NCI-H2107 treated with DMSO at 0.1 percent for 48 hours (cell line): Measurements from ENCODE around the gene NADSYN1.
"Not testable (repeated sequence)": the region's sequence is repeated elsewhere in the genome, so short reads cannot be mapped to it uniquely, and the experiment has no call there.

Source experiments
- DNase-seq: peaks from one replicate; lab custom pipeline; 2025; ENCODE audit not compliant: unreplicated experiment; lab: John Stamatoyannopoulos, UW

The NADSYN1 gene

DNA sequence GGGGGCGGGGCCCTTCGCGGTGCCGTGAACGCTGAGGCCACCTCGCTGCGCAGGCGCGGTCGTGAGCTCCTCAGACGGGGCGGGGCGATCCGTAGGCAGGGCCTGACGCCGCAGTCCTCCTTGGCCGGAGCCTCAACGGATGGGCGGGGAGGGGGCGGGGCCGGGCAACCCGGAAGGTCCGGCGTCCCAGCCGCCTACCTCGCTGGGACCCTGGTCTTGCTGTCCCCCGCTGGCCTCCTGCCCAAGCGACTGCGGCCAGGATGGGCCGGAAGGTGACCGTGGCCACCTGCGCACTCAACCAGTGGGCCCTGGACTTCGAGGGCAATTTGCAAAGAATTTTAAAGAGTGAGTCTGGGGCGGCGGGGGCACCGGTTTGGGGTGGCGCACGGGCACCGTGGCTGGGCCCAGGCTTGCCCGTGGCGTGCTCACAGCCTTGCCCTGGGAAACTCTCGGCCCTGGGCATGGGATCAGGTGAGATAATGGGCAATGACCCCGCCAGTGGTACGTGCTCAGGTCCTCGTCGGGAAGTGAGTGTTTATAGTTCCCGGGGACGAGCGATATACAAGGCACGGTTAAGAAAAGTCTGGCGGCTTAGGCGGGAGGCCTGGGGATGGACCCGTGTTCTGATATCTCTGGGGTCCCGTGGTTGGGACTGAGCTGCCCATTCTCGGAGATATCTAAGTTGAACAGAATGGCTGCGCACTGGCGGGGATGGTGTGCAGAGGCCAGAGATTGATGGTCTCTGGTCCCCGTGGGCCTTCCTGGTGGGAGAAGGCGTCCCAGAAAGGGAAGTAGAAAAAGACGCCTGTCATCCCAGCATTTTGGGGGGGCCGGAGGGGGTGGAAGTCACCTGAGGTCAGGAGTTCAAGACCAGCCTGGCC lies at the start of gene NADSYN1:
NADSYN1 (plus strand) TSS at position 167 of the 881 bp plus-strand sequence; CDS start at position 261, 94 bp downstream.
- DNase-seq: peak; percentile 81

DNA sequence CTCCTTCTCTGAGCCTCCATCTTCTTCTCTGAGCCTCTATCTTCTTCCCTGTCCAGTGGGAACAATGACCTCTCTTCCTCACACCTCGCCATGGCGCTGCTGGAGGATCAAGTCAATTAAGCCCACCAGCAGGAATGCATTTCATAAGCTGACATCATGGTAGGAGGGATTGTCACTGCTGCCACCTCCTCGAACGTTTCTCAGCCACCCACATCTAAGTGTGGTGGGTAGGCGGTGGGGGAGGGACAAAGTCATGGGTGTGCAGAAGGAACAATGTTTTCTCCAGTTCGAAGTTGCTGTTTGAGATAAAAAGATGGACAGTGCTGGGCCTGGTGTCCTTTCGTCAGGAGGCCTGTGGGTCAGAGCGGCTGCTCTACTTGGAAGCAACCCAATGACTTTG lies 48.8 kb upstream of the NADSYN1 start:
- no peak for DNase-seq

DNA sequence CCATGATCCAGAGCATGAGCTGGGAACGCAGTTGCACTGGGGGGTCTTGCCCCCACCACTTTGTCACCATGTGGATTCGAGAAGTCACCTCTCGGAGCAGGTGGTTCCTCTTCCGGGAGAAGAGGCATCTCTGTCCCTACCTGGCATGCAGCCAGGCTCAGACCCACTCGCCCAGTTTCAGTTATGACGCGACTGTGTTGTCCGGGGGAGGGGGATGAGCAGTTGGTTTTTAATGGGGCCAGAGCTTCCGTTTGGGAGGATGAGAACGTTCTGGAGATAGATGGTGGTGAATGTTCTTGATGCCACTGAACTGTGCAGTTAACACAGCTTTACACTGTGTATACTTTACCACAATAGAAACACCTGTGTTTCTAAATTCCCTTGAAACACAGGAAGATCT lies 46.3 kb upstream of the NADSYN1 start:
- no peak for DNase-seq

DNA sequence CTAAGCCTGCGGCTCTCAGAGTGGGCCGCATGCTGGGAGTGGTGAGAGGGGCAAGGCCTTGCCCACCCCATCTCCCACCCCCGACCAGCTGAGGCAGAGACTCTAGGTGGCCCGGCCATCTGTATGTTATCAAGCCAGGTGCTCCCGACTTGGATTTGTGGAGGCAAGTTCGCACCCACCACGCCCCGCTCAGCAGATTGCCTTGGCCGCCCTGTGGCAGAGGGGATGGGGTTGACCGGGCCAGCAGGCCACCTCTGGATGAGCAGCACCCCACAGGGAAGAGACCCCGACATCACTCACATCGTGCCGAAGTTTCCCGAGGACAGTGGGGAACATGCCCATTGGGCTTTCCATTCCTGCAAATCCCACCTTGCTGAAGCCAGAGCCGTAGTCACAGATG lies 45.6 kb upstream of the NADSYN1 start:
- DNase-seq: no peak

DNA sequence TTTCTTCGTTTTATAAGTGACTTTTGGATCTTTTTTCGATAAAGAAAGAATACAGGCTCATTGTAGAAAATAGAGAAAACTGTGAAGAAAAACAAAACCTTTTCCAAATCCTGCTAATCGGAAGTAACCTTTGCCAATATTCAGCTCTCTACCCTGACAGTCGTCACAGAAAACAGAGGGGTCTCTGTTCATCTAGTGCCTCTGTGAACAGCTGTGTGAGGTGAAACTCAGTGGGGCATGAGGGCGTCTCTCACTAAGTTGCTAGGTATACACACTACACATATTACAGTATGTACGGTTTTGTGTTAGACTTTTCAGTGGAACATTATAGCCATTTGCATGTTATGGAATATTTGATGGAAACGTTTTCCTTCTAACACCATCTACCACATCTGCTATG lies 44.2 kb upstream of the NADSYN1 start:
- no peak for DNase-seq

DNA sequence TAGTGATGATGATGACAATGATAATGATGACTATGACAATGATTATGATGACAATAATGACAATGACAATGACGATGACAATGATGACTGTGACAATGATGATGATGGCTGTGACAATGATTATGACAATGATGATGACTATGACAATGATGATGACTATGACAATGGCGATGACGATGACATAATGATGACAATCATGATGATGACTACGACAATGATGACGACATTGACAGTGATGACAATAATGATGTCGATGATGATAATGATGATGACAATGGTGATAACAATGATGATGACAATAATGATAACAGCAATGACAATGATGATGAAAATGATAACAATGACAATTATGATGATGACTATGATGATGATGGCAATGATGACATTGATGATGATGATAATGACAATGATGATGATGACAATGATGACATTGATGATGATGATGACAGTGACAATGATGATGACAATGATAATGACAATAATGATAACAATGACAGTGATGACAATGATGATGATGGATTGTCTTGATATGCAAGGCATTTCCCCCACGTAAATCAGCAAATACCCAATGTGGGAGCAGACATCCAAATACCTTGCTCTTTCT lies 42.5 kb upstream of the NADSYN1 start:
- no peak for DNase-seq

DNA sequence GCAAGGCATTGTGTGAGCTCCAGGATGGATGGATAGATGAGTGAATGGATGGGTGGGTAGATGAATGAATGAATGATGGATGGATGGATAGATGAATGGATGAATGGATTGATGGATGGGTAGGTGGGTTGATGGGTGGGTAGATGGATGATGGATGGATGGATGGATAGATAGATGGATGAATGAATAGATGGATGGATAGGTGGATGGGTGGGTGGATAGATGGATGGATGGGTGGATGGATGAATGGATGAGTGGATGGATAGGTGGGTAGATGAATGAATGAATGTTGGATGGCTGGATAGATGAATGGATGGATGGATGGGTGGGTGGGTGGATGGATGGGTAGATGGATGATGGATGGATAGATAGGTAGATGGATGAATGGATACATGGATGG lies 38.4 kb upstream of the NADSYN1 start:
- no peak for DNase-seq

DNA sequence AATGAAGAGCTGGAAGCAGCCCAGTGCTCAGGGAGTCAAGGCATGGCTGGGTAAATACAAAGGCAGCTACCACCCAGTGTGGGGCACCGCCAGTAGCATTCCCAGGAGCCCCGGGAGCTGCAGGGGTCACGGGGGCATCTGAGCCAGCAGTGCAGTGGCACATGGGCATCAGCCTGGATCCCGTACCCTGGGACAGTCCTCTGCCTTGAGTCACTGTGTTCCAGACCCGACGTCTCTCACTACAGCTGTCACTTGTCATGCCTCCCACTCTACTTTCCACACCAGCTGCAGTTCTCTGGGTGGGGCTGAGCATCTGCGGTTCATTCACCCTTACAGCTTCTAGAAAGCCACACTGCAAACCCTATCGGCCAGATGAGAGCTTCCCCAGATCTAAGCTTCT lies 34.4 kb upstream of the NADSYN1 start:
- DNase-seq: no peak

DNA sequence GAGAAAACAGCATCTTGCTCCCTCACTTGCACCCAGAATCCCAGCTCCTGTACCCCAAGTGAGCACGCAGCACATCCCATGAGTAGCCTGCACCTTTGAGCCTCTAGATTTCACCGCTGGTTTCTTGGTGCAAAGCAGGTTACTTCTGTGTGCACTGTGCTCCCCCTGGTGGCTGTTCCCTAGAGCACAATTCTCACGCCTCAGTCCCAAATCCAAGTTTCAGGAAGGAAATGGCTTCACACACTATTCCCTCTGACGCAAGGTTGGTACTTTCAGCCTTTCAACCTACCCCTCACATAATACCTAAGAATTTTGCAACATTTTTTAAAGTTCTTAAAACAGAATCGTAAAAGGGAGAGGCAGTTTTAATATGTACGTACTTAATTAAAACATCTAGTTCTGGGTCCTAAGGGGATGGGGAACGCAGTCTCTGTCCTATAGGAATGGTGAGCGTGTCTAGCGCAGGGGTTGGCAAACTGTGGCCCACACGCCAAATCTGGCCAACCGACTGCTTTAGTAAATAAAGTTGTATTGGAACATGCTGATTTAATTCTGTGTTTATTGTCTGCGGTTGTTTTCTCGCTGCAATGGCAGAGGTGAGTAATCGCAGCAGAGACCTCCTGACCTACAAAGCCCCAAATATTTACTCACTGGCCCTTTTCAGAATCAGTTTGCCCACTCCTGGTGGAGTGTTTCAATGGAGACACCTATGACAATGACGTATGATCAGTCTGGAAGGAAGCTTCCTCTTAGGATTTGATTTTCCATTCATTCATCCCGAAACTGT lies 32.4 kb upstream of the NADSYN1 start:
- peak; percentile 58 for DNase-seq

DNA sequence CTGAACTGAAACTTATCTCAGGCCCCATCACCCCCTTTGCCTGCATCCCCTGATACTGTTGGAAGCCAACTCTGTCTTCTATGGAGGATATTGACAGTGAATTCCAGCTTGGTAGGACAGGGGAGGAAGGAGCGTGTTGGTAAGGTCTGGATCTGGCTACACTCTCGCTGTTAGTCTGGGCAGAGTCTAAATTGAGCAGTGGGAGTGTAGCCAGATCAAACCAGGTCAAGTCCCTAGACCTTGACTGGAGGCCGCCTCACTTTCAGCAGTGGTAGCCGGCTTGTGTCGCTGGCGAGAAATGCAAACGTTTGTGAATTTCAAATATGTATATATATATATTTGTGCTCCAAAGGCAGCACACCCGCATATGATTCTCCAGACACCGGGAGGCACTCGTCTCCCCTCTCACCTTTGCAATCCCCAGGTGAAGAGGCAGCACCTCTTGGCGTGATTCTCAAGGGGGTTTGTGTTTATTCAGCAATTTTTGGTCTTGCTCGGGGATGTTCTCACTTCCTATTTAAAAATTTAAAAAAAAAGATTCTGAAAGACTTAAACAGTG lies 31.5 kb upstream of the NADSYN1 start:
- DNase-seq: no peak

DNA sequence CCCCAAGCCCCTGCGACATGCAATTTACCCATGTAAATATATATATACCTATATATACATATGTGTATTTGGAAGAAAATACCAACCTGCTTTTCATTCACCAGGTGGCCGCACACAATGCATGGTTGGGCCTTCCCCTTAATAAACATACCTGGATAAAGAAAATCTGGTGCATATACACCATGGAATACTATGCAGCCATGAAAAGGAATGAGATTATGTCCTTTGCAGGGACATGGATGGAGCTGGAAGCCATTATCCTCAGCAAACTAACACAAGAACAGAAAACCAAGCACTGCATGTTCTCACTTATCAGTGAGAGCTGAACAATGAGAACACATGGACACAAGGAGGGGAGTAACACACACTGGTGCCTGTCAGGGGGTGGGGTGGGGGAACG lies 30.7 kb upstream of the NADSYN1 start:
- not testable (repeated sequence) for DNase-seq

DNA sequence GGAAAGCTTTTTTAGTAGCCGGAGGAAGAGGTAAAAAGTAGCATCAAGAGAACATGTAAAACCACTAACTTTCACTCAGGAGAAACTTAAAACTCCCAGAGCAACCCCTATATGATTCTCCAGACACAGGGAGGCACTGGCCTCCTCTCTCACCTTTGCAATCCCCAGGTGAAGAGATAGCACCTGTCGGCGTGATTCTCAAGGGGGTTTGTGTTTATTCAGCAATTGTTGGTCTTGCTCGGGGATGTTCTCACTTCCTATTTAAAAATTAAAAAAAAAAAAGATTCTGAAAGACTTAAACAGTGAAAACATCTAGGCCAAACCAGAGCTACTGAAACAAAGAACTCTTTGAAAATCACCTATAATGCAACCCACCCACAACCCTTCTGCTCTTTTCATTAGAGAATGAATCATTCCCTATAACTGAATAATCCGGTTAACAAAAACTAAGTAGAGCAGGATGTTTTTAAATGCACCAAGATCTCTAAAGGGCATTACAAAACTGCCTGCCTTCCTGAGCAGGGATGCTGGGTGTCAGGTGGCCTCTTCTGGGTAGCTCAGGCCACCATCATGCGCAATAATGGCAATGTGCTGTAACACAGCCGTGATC lies 29.7 kb upstream of the NADSYN1 start:
- DNase-seq: peak; percentile 10

DNA sequence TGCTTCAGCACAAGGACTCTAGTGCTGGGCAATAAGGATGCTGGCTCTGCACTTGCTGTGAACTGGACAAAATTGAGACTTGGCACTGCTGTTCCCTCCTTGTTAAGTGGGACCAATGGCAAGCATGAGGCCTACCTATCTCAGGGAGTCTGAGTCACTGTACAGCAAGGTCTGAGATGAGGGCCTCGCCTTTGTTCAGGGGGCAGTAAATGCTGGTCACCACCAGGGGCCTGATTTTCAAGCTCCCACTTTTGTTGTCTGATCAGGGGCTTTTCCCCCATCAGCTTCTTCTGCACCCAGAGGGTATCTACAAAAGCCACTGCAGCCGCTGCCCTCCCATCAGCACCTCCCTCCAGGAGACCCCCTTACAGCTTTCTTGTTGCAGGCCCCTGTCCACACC lies 27.6 kb upstream of the NADSYN1 start:
- DNase-seq: no peak

DNA sequence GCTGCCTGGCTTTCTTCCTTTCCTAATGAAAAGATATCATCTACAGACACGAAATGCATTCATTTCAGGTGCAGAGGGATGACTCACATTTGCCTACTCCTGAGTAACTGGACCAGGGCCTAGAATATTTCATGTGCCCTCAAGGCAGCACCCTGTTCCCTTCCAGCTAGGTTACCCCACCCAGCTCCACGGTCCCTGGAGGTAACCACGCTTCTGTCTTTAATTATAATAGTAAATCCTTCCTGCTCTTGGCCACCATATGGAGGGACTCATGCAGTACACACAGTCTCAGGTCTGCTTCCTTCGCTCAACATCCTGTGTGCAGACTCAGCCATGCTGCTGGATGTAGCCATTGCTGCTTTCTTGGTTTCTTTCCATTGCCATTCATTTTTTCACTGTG lies 27.1 kb upstream of the NADSYN1 start:
- DNase-seq: no peak

DNA sequence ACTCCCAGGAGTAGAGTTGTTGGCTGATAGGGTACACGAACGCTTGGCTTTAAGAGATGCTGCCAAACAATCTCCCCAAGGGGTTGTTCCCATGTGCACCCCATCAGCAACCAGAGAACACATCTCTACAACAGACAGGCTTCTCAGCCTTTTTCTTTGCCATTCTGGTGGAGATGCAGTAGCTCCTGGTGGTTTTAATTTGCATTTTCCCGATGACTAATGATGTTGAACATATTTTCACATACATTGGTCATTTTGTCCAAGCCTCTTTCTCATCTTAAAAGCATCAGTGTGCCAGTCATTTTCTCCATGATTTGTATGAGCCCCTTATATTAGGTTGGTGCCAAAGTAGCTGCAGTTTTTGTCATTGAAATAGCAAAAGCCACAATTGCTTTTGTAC lies 26.6 kb upstream of the NADSYN1 start:
- DNase-seq: no peak

DNA sequence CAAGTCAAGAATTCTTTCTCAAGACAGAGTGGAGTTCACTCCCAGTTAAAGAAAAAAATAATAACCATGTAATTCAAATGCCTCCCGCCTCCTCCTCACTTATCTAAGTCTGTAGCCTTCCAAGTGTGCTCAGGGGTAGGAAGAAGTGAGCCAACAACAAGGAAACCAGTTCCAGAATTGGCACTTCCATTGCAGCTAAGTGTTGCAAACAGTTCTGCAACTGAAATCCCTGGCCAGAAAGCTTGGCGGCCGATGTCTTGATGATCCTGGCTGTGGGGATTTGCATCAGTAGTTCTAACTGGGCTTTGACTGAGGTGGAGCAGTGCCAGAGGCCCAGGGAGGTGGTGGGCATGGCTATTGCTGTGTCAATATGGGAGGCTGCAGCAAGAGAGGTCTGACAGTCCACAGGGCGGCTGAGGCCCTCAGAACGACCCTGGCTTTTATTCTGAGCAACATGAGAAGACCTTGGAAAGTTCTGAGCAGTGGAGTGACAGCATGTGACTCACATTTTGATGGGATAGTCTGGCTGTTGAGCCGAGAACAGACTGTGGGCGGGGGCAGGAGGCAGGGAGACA lies 24.1 kb upstream of the NADSYN1 start:
- no peak for DNase-seq

DNA sequence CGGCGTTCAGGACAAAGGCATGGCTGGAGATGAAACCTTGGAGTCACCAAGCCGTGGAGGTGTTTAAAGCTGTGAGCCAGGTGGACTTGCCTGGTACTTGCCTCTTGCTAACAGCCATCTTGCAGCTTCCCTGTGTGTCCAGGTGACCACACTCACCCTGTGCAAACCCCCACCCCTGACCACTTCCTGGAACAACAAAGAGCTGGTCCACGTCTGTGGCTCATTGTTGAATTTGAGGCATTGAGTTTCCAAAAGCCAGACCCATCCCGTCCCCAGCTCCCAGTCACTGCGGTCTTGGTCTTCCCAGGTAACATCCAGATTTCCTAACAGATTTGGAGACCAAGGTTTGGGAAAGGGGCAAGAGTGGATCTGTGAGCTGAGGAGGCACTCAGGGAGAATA lies 23.3 kb upstream of the NADSYN1 start:
- DNase-seq: no peak

DNA sequence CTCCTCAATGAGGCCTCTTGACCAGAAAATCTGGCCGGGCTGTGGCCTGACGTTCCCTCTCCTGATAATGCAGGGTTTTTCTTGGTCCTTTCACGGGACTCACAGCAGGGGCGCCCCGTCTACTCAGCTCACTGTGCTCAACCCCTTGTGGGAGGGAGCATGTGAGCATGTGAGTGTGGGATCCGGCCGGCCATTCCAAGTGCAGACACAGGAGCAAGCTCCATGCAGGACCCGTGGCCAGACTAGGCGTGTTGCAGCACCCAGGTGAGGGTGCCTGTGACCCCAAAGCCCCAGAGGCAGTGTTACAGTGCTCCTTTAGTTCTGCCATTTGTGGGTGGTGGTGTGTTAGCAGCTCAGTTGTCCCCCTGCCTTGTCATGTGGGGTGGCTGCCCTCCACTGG lies 22.8 kb upstream of the NADSYN1 start:
- DNase-seq: no peak

DNA sequence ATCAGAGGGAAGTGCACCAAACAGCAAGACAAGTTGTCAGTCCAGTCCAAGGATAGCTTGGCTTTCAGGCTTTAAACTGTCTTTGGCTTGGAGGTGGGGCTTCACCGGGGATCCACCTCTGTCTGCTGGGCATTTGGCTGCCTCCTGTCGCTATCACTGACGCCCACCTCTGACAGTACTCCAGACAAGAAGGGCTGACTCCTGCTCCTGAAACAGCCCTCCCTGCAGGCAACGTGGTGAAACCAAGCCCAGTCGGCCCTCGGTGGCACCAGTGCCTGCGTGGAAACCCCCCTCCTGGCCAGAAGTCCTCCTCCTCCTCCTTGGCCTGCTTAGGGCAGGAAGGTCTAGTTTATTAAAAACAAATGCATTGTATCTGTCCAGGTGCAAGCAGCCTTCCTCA lies 21.7 kb upstream of the NADSYN1 start:
- DNase-seq: no peak

DNA sequence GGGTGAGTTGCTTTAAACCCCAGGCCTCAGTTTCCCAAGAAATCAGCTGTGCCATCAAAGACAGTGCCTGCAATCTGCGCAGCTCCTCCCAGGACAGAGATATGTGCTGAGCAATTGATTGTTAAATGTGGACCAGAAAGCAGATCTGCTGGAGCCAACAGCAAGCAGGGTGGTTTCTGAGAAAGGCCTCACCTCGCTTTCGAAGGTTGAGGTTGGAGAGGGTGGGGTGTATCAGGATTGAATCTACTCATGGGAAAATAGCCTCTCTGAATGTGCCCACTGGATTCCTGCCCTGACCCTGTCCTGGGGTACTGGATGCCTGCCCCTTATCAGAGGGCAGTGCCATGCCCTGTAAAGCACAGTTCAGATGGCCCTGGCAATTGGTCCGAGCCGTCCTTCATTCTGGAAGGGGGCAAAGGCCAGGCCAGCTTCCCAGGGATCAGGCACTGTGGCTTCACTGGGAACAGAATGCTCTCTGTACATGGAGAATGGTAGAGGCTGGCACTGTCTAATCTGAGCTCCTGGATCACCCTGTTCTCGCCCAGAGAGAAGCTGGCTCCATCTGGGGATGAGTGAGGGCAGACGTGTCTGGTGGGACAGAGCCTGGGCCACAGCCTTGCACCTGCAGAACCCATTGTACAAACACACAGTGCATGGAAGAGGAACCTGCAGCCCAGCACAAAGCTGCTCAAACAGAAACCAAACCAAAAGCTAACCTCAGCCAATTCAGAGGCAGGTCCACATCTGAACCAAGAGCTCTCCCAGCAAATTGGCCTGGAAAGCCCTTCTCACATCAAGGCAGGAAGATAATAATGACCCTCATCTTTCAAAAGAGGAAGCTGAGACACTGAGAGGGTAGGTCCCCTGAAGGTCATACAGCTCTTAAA lies 20.0 kb upstream of the NADSYN1 start:
- DNase-seq: no peak
